PC-9 (cell line): ENCODE results near the gene KCNK5. TPM values are rescaled to one million over a fixed set of nuclear protein-coding genes. Genes with fewer than 3 reads are reported as not detected.

Source experiments
- BruUV-seq: library from RNA; stranded (reverse); fragments of 400-500 nt; replicated peaks from 2 replicates; lab custom pipeline; 2021; lab: Mats Ljungman, UMichigan
- CTCF ChIA-PET: fragments of 300-600 bp; sonication (Branson Sonifier 250); formaldehyde crosslinking; loops from one replicate; lab custom pipeline; 2022; ENCODE audit warnings: antibody characterized with exemption; lab: Charles Lee
- POLR2A ChIA-PET: fragments of 300-600 bp; sonication (Branson Sonifier 250); formaldehyde crosslinking; loops from one replicate; lab custom pipeline; 2022; ENCODE audit warnings: antibody characterized with exemption; ENCODE audit not compliant: unreplicated experiment; lab: Charles Lee
- DNase-seq, 2 experiments: peaks; one replicate each; pipeline versions ENCODE4 v3.0.0 to v3.0.0-alpha.2; 2015 to 2022; ENCODE audit warnings: mixed read lengths in 1 of 2
- H2AFZ ChIP-seq: fragments of 200-600 bp; sonication (generic); 2 replicates; pipeline ENCODE4 v1.8.1; 2017; ENCODE audit warnings: antibody characterized with exemption
- H3F3A ChIP-seq: fragments of 200-600 bp; sonication (generic); 2 replicates; pipeline ENCODE4 v1.8.1; 2017; ENCODE audit warnings: antibody characterized with exemption, mild to moderate bottlenecking, low read depth; ENCODE audit not compliant: insufficient read depth
- H3K27ac ChIP-seq: fragments of 200-600 bp; sonication (generic); 2 replicates; pipeline ENCODE4 v1.6.1; 2016; ENCODE audit warnings: mixed run types
- H3K27me3 ChIP-seq: fragments of 200-600 bp; sonication (generic); 2 replicates; pipeline ENCODE4 v1.6.1; 2016; ENCODE audit warnings: low read depth, mixed run types; ENCODE audit not compliant: insufficient read depth
- H3K36me3 ChIP-seq: fragments of 200-600 bp; sonication (generic); 2 replicates; pipeline ENCODE4 v1.6.1; 2016; ENCODE audit warnings: low read depth, mixed run types
- H3K4me1 ChIP-seq: fragments of 200-600 bp; sonication (generic); replicated peaks from 2 replicates; pipeline ENCODE4 v1.6.1; 2016; ENCODE audit warnings: mixed run types; ENCODE audit not compliant: insufficient read depth
- H3K4me2 ChIP-seq: fragments of 200-600 bp; sonication (generic); 2 replicates; pipeline ENCODE4 v1.6.1; 2017; ENCODE audit warnings: mixed run types
- H3K4me3 ChIP-seq: fragments of 200-600 bp; sonication (generic); 2 replicates; pipeline ENCODE4 v1.6.1; 2016; ENCODE audit warnings: mixed run types
- H3K79me2 ChIP-seq: fragments of 200-600 bp; sonication (generic); 2 replicates; pipeline ENCODE4 v1.6.1; 2017; ENCODE audit warnings: low read depth, mixed run types
- H3K9me2 ChIP-seq: fragments of 200-600 bp; sonication (generic); 2 replicates; pipeline ENCODE4 v1.8.1; 2017; ENCODE audit warnings: mild to moderate bottlenecking; ENCODE audit not compliant: insufficient read depth
- H3K9me3 ChIP-seq: fragments of 200-600 bp; sonication (generic); 2 replicates; pipeline ENCODE4 v1.8.1; 2016; ENCODE audit warnings: low read depth; ENCODE audit not compliant: insufficient read depth
- H4K20me1 ChIP-seq: fragments of 200-600 bp; sonication (generic); 2 replicates; pipeline ENCODE4 v1.8.1; 2017; ENCODE audit not compliant: insufficient read depth
- EZH2 ChIP-seq: fragments of 200-600 bp; sonication (generic); IDR thresholded peaks from 2 replicates; pipeline ENCODE4 v1.8.0; 2017; ENCODE audit warnings: antibody characterized with exemption, low read depth
- intact Hi-C: fragments of 100-400 bp; cut with micrococcal nuclease; formaldehyde crosslinking; loops from one replicate; pipeline ENCODE4 v1.10.0; 2022; ENCODE audit not compliant: unreplicated experiment
- total RNA-seq: library from RNA; stranded (reverse); gene quantifications from 2 replicates; pipeline ENCODE4 v1.2.3, GENCODE V29; 2021
- TF ChIP-seq, protein P1 (sequence below): fragments of 200-600 bp; sonication (generic); conservative IDR thresholded peaks from 2 replicates; pipeline ENCODE4 v1.6.1; 2017; ENCODE audit warnings: mixed run types, antibody characterized with exemption, mild to moderate bottlenecking, moderate library complexity

The KCNK5 gene
- total RNA-seq, 1 experiment from 2014 or later, result 11.9 TPM

DNA sequence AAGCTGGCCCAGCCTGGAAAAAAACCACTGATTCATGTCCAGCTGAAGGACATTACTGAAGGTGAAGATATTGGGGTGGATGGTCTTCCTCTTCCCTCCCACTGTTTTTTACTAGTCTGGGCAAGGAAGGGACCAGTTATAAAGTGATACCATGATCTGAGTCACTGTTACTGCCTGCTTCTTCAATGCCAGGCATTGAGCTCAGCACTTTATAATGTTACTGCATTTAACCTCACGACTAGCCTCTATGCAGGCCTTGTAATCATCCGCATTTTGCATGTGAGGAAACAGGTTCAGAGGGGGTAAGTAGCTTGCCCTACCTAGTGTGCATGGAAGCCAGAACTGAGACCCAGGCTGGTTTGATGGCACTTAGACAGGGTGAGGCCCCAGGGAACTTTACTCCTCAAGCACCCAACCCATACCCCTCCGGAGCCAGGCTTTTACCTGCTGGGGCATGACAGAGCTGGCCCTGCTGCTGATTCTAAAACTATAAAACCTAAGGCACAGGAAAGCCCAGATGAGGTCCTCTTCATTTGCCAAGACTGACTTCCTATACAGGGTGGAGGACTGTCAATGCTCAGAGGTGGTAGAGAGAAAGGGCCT is 11.0 kb upstream of the KCNK5 start:
- H3K27me3 ChIP-seq, result no peaks in the 10 kb centered on the region
- DNase-seq, result no peak
- ChIA-PET POLR2A (no interaction called here), CTCF (no interaction called here)
- H2AFZ ChIP-seq, result no peak overlapping the region
- no peaks in the 10 kb centered on the region for H3K9me3 ChIP-seq
- no peaks in the 10 kb centered on the region for H3K9me2 ChIP-seq
- H3K27ac ChIP-seq, result no peak overlapping the region
- H3K4me3 ChIP-seq, result no peak overlapping the region
- H3F3A ChIP-seq, result no peaks in the 10 kb centered on the region
- no peaks in the 10 kb centered on the region for H3K36me3 ChIP-seq
- intact Hi-C loops, result no loop called here
- H4K20me1 ChIP-seq, result no peaks in the 10 kb centered on the region
- H3K79me2 ChIP-seq, result no peaks in the 10 kb centered on the region
- no peaks in the 10 kb centered on the region for H3K4me1 ChIP-seq
- no peak for TF ChIP-seq EZH2
- TF ChIP-seq, protein P1, sequence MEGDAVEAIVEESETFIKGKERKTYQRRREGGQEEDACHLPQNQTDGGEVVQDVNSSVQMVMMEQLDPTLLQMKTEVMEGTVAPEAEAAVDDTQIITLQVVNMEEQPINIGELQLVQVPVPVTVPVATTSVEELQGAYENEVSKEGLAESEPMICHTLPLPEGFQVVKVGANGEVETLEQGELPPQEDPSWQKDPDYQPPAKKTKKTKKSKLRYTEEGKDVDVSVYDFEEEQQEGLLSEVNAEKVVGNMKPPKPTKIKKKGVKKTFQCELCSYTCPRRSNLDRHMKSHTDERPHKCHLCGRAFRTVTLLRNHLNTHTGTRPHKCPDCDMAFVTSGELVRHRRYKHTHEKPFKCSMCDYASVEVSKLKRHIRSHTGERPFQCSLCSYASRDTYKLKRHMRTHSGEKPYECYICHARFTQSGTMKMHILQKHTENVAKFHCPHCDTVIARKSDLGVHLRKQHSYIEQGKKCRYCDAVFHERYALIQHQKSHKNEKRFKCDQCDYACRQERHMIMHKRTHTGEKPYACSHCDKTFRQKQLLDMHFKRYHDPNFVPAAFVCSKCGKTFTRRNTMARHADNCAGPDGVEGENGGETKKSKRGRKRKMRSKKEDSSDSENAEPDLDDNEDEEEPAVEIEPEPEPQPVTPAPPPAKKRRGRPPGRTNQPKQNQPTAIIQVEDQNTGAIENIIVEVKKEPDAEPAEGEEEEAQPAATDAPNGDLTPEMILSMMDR, result no peak
- no peak overlapping the region for H3K4me2 ChIP-seq
- BruUV-seq, result no TSS peak

DNA sequence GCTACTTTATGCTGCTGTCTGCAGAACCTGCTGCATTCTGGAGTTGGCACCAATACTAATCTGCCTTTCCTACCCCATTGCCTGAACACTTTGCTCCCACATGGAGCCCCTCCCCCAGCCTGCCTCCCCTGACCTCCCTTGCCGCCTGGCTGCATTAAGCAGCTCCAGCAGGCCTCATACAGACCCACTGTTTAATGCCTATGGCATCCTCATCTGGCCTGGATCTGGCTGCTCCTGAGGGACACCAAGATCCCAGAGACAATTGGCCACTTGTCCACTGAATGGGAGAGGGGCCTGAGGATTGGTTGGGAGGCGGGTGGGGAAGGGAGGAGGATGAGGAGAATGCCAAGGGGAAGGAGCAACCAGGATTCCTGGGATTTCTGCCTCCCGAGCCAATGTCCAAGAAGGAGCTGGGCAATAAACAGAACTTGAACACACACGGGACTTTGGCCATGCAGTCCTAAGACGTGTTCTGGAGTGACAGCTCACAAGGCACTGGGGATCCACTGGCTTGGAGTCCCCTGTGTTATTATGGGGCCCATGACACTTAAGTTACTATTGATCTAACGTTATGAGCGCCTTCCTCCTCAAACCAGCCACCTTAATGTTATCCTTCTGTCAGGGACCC is 10.4 kb upstream of the KCNK5 start:
- no peak for DNase-seq
- TF ChIP-seq, protein P1, result no peak
- H3K9me2 ChIP-seq, result no peaks in the 10 kb centered on the region
- POLR2A ChIA-PET, result no interaction called here
- CTCF ChIA-PET, result no interaction called here
- no peaks in the 10 kb centered on the region for H3K36me3 ChIP-seq
- intact Hi-C loops, result no loop called here
- no peak overlapping the region for H3K4me3 ChIP-seq
- H3K27me3 ChIP-seq, result no peaks in the 10 kb centered on the region
- H3K4me2 ChIP-seq, result no peak overlapping the region
- H2AFZ ChIP-seq, result no peak overlapping the region
- H3K79me2 ChIP-seq, result no peaks in the 10 kb centered on the region
- no peaks in the 10 kb centered on the region for H3K4me1 ChIP-seq
- no peaks in the 10 kb centered on the region for H3K9me3 ChIP-seq
- H3F3A ChIP-seq, result no peaks in the 10 kb centered on the region
- H3K27ac ChIP-seq, result no peak overlapping the region
- no peaks in the 10 kb centered on the region for H4K20me1 ChIP-seq
- no TSS peak for BruUV-seq

DNA sequence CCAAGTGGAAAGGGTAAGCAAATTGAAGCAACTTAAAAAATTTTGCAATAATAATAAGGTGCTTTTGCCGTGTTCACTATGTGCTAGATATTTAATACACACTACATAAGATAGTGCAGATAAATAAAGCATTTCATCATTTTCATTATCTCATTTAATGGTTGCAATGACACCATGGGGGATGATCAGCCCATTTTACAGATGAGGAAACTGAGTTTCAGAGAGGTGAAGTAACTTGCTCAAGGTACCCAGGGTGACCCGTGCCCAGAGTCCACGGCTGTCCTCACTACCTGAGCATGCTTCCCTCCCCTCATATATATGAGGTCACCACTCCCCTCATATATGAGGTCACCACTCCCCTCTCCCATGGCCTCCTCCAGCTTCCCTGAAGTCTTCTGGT is 7.5 kb upstream of the KCNK5 start:
- no peaks in the 10 kb centered on the region for H3K36me3 ChIP-seq
- H3F3A ChIP-seq, result no peaks in the 10 kb centered on the region
- no TSS peak for BruUV-seq
- no peaks in the 10 kb centered on the region for H3K4me1 ChIP-seq
- intact Hi-C loops, result no loop called here
- TF ChIP-seq, protein P1, result no peak
- H3K9me2 ChIP-seq, result no peaks in the 10 kb centered on the region
- no peak for DNase-seq
- H3K9me3 ChIP-seq, result no peaks in the 10 kb centered on the region
- ChIA-PET POLR2A (no interaction called here), CTCF (no interaction called here)
- H3K4me2 ChIP-seq, result no peak overlapping the region
- H3K27me3 ChIP-seq, result no peaks in the 10 kb centered on the region
- H2AFZ ChIP-seq, result no peak overlapping the region
- no peaks in the 10 kb centered on the region for H3K79me2 ChIP-seq
- H4K20me1 ChIP-seq, result no peaks in the 10 kb centered on the region
- no peak overlapping the region for H3K27ac ChIP-seq
- no peak overlapping the region for H3K4me3 ChIP-seq
